ENCODE measurements around the gene BLVRA.
"Not testable (repeated sequence)": the region's sequence is repeated elsewhere in the genome, so short reads cannot be mapped to it uniquely, and the experiment has no call there.

BLVRA gene

DNA sequence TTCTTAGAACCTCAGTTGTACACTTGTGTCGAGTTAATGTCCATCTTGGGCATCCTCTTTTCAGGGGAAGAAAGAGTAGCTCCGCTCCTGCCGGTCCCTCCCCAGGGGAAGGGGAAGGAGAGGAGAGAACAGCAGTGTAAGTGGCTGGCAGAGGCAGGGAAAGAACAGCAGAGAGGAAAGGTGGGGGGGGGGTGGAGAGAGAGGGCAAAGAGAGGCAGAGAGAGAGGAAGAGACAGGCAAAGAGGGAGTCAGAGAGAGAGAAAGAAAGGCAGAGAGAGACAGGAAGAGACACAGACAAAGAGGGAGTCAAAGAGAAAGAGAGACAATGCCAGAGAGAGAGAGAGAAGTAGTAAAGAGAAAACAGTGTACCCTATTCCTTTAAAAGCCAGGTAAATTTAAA is 56.9 kb downstream of the BLVRA start:
- no peak for DNase-seq (ENCODE audit: extremely low read depth, insufficient read length)
- H3K4me3 ChIP-seq (replicated peaks; ENCODE audit: low read depth, low read length): no peak overlapping the region
- H3K36me3 ChIP-seq (ENCODE audit: control insufficient read depth, insufficient read depth, low read length): no peaks in the 10 kb centered on the region
- H3K27me3 ChIP-seq (replicated peaks; ENCODE audit: control insufficient read depth, insufficient read depth, low read length): no peaks in the 10 kb centered on the region
- TF ChIP-seq, protein P1, sequence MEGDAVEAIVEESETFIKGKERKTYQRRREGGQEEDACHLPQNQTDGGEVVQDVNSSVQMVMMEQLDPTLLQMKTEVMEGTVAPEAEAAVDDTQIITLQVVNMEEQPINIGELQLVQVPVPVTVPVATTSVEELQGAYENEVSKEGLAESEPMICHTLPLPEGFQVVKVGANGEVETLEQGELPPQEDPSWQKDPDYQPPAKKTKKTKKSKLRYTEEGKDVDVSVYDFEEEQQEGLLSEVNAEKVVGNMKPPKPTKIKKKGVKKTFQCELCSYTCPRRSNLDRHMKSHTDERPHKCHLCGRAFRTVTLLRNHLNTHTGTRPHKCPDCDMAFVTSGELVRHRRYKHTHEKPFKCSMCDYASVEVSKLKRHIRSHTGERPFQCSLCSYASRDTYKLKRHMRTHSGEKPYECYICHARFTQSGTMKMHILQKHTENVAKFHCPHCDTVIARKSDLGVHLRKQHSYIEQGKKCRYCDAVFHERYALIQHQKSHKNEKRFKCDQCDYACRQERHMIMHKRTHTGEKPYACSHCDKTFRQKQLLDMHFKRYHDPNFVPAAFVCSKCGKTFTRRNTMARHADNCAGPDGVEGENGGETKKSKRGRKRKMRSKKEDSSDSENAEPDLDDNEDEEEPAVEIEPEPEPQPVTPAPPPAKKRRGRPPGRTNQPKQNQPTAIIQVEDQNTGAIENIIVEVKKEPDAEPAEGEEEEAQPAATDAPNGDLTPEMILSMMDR (IDR thresholded peaks at IDR 0.05; ENCODE audit: insufficient read depth, low read length, poor library complexity, severe bottlenecking): no peak

DNA sequence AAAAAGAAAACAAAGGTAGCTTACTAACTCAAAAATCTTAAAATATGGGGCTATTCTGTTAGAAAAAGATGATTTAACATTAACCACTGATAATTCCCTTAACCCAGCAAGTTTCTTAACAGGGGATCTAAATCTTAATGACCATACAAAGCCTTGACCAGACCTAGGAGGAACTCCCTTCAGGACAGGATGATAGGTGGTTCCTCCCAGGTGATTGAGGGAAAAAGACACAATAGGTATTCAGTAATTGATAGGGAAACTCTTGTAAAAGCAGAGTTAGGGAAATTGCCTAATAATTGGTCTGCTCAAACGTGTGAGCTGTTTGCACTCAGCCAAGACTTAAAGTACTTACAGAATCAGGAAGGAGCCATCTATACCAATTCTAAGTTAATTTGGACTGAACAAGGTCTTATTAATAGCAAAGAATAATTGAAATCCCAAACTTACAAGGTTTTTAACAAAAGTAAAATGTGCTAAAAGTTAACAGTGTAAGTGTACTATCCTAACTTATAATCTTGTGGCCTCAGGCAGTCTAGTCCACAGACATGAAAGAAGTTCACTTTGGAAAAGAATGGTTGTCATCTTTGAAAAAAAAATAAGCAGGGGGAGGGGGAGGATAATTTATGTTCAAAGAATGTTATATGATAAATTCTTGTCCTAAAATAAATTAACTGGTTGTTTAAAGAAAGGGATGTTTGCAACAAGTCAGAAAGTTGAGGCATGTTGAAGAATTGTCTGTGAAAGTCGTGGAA is 57.7 kb downstream of the BLVRA start:
- DNase-seq (ENCODE audit: extremely low read depth, insufficient read length); H3K36me3 ChIP-seq (ENCODE audit: control insufficient read depth, insufficient read depth, low read length); H3K4me3 ChIP-seq (replicated peaks; ENCODE audit: low read depth, low read length); H3K27me3 ChIP-seq (replicated peaks; ENCODE audit: control insufficient read depth, insufficient read depth, low read length): not testable (repeated sequence)

DNA sequence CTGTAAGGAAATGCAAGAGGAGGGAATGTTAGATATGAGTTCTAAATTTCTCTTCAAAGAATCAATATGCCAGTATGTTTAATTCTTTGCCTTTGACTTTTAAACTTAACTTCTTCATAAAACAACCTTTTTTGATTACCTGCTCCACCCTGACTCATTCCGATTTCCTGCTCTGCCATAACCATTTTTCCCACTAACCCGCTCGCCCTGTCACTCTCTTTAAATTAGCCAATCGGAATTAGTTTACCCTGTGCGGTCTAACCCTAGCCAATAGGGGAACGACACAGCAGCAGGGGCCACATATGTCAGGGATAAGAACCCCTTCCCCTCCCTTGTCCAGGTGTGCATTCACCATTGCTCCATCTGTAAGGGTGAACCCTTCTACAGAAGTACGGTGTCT is 64.9 kb downstream of the BLVRA start:
- not testable (repeated sequence) for H3K36me3 ChIP-seq (ENCODE audit: control insufficient read depth, insufficient read depth, low read length); H3K27me3 ChIP-seq (replicated peaks; ENCODE audit: control insufficient read depth, insufficient read depth, low read length); H3K4me3 ChIP-seq (replicated peaks; ENCODE audit: low read depth, low read length); DNase-seq (ENCODE audit: extremely low read depth, insufficient read length)

DNA sequence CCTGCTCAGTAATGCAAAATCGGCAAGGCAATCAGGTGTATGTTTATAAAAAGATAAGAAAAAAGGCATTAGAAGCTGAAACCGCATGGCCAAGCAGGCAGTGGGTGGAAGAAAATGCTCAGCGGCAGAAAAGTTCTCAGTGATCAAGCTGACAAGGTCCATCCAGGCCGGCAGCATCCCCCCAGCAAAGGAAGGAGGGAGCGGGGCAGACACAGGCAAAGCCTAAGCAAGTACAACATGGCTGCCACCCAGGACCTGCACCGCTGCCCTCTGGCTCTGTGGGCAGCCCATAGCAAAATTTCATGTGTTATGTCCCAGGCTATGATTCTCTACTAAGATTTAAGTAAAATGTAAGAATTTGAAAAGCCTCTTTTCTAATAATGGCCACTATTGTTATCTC is 65.5 kb downstream of the BLVRA start:
- Histone ChIP-seq H3K36me3 (ENCODE audit: control insufficient read depth, insufficient read depth, low read length) (no peaks in the 10 kb centered on the region), H3K4me3 (replicated peaks; ENCODE audit: low read depth, low read length) (no peak overlapping the region), H3K27me3 (replicated peaks; ENCODE audit: control insufficient read depth, insufficient read depth, low read length) (no peaks in the 10 kb centered on the region)
- TF ChIP-seq, protein P1 (IDR thresholded peaks at IDR 0.05; ENCODE audit: insufficient read depth, low read length, poor library complexity, severe bottlenecking): no peak
- no peak for DNase-seq (ENCODE audit: extremely low read depth, insufficient read length)

DNA sequence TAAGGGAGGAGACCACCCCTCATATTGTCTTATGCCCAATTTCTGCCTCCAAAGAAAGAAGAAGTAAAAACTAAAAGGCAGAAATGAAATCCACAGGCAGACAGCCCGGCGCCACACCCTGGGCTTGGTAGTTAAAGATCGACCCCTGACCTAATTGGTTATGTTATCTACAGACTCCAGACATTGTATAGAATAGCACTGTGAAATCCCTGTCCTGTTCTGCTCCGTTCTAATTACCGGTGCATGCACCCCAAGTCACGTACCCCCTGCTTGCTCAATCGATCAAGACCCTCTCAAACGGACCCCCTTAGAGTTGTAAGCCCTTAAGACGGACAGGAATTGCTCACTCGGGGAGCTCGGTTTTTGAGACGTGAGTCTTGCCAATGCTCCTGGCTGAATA is 66.0 kb downstream of the BLVRA start:
- not testable (repeated sequence) for DNase-seq (ENCODE audit: extremely low read depth, insufficient read length); H3K36me3 ChIP-seq (ENCODE audit: control insufficient read depth, insufficient read depth, low read length); H3K4me3 ChIP-seq (replicated peaks; ENCODE audit: low read depth, low read length); H3K27me3 ChIP-seq (replicated peaks; ENCODE audit: control insufficient read depth, insufficient read depth, low read length)

DNA sequence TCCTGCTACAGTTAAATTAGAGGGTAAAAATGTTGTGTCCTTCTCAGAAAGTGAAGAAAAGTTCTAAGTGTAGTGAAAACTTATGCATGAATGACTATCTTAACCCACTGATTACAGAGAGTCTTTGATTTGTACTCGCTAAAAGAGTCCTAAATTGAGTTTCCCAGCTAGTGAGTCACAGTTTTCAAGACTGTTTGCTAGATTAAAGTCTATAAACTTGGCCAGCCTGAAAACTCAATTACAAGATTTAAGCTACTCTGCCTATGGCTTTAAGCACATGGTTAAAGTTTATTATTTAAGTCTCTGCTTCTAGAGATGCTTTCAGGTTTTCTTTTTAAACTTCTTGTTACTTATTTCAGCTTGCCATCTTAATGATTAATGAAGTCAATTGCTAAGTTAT is 66.5 kb downstream of the BLVRA start:
- no peak for DNase-seq (ENCODE audit: extremely low read depth, insufficient read length)
- no peak overlapping the region for H3K4me3 ChIP-seq (replicated peaks; ENCODE audit: low read depth, low read length)
- no peaks in the 10 kb centered on the region for H3K36me3 ChIP-seq (ENCODE audit: control insufficient read depth, insufficient read depth, low read length)
- no peaks in the 10 kb centered on the region for H3K27me3 ChIP-seq (replicated peaks; ENCODE audit: control insufficient read depth, insufficient read depth, low read length)
- TF ChIP-seq, protein P1 (IDR thresholded peaks at IDR 0.05; ENCODE audit: insufficient read depth, low read length, poor library complexity, severe bottlenecking): no peak

DNA sequence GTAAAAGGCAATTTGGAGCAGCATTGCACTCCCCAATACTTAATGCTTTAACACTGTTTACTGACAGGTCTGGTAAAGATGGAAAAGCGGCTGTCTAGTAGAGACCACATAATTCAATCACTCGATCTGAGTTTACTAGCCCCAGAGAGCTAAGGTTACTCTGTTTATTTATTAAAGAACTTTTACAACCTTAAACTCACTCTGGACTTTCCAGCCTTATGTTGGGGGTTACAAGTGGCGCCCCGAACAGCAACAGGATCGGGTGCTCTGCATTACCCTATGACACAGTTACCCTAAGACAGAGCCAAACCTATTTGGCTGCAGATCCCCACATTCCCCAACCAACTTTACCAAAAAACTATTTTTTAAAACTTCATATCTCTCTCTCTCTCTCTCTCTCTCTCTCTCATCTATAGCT is 66.9 kb downstream of the BLVRA start:
- TF ChIP-seq, protein P1 (IDR thresholded peaks at IDR 0.05; ENCODE audit: insufficient read depth, low read length, poor library complexity, severe bottlenecking): no peak
- DNase-seq (ENCODE audit: extremely low read depth, insufficient read length): no peak
- no peaks in the 10 kb centered on the region for H3K27me3 ChIP-seq (replicated peaks; ENCODE audit: control insufficient read depth, insufficient read depth, low read length)
- no peaks in the 10 kb centered on the region for H3K36me3 ChIP-seq (ENCODE audit: control insufficient read depth, insufficient read depth, low read length)
- H3K4me3 ChIP-seq (replicated peaks; ENCODE audit: low read depth, low read length): no peak overlapping the region

DNA sequence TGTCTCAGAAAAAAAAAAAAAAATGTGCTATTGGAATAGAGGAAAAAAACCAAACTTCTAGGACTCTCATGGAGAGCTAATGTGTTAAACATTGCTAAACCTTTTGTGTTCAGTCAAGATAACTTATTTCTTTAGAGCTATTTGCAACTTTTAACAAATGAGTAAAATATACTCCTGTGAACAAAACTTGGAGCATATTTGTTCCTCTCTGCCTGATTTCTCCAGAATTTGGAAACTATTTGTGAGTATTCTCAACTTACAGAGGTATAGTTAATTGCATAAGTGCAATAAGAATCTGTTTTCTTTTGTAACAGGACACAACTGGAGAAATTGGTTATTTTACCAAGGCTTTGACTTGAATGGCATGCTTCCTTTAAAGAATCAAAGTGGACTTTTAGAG is 72.4 kb downstream of the BLVRA start:
- H3K36me3 ChIP-seq (ENCODE audit: control insufficient read depth, insufficient read depth, low read length); DNase-seq (ENCODE audit: extremely low read depth, insufficient read length); H3K27me3 ChIP-seq (replicated peaks; ENCODE audit: control insufficient read depth, insufficient read depth, low read length); H3K4me3 ChIP-seq (replicated peaks; ENCODE audit: low read depth, low read length): not testable (repeated sequence)
